ENCODE measurements around the gene GCH1. TPM values are rescaled to one million over a fixed set of nuclear protein-coding genes. Genes with fewer than 3 reads are reported as not detected.

The GCH1 gene
- total RNA-seq, 1 donor from 2014 or later: 3.6 TPM

- Mint-ChIP-seq H3K27me3 (ENCODE audit: low read depth, unreplicated experiment) (no peaks in the 10 kb centered on the region), H3K9me3 (ENCODE audit: unreplicated experiment) (peaks cover 5% of the 10 kb centered on the region), H3K36me3 (ENCODE audit: low read depth, unreplicated experiment) (peaks cover 32% of the 10 kb centered on the region), H3K27ac (ENCODE audit: unreplicated experiment) (no peak overlapping the region), H3K4me3 (ENCODE audit: unreplicated experiment) (no peak overlapping the region), H3K4me1 (ENCODE audit: low read depth, unreplicated experiment) (peaks cover 5% of the 10 kb centered on the region)
- Histone ChIP-seq H3K9ac (ENCODE audit: low read length) (no peak overlapping the region), H3K9me3 (ENCODE audit: insufficient read depth, low read depth, low read length) (peaks cover 10% of the 10 kb centered on the region), H3K27me3 (ENCODE audit: insufficient read depth, low read length) (no peaks in the 10 kb centered on the region), H2AFZ (ENCODE audit: low read depth, low read length) (no peak overlapping the region), H3K4me2 (ENCODE audit: low read length) (no peak overlapping the region), H3K4me1 (ENCODE audit: insufficient read depth, low read length) (peaks cover 7% of the 10 kb centered on the region), H4K20me1 (ENCODE audit: insufficient read depth, low read length) (no peaks in the 10 kb centered on the region), H3K27ac (ENCODE audit: low read depth, low read length) (no peak overlapping the region), H3K4me3 (ENCODE audit: insufficient read depth, low read depth, low read length) (no peak overlapping the region), H3K79me2 (ENCODE audit: insufficient read depth, low read length) (no peaks in the 10 kb centered on the region), H3K36me3 (ENCODE audit: insufficient read depth, low read length) (peaks cover 8% of the 10 kb centered on the region)
- no peak for TF ChIP-seq CTCF (IDR thresholded peaks at IDR 0.05; ENCODE audit: insufficient read depth, low read depth, low read length)
- no peak for TF ChIP-seq EZH2 (IDR thresholded peaks at IDR 0.05; ENCODE audit: insufficient read depth, low read length)
- FAIRE-seq: no peak
- DNase-seq (ENCODE audit: low read depth): no peak
Measured at GRCh38 chr14:54792288-54792687, 110.3 kb downstream of the GCH1 start.

Small RNA genes within 50 kb of the gene (microRNA-seq; reads per million reads assigned to microRNA genes)
- gene MIR4308: not detected

Other genes with a start within 250 kb of the GCH1 start
- gene WDHD1, start 124.3 kb upstream of the GCH1 start, total RNA-seq: 7.2 and 9.3 TPM in 2 replicates
- 25.2 and 30.5 TPM in 2 replicates for gene SOCS4, start 124.4 kb upstream of the GCH1 start, total RNA-seq
- 106 and 111 TPM in 2 replicates for gene MAPK1IP1L, start 148.8 kb upstream of the GCH1 start, total RNA-seq
- gene LGALS3, start 226.4 kb upstream of the GCH1 start, total RNA-seq: 37.4 and 48.3 TPM in 2 replicates